Stomach smooth muscle (tissue), 2 donors: ENCODE measurements around the gene AGBL4.

ENCODE experiments used
- H3K27ac ChIP-seq: one replicate; pipeline ENCODE4 v1.7.0; 2013; ENCODE audit warnings: mild to moderate bottlenecking, low read length, inconsistent platforms
- H3K27me3 ChIP-seq, 2 donors: one replicate each; pipeline ENCODE4 v1.7.0; 2013; ENCODE audit warnings: low read length in 2 of 2; ENCODE audit not compliant: insufficient read depth in 2 of 2, control insufficient read depth in 1 of 2
- H3K36me3 ChIP-seq, 2 donors: one replicate each; pipeline ENCODE4 v1.7.0; 2013; ENCODE audit warnings: low read length in 2 of 2; ENCODE audit not compliant: control insufficient read depth in 2 of 2, insufficient read depth in 2 of 2
- H3K4me1 ChIP-seq: one replicate; pipeline ENCODE4 v1.7.0; 2013; ENCODE audit warnings: low read length; ENCODE audit not compliant: control insufficient read depth, insufficient read depth
- H3K4me3 ChIP-seq, 2 donors: one replicate each; pipeline ENCODE4 v1.7.0; 2013; ENCODE audit warnings: low read length in 2 of 2
- H3K9ac ChIP-seq, 2 donors: one replicate each; pipeline ENCODE4 v1.7.0; 2013; ENCODE audit warnings: low read length in 2 of 2, mild to moderate bottlenecking in 1 of 2
- H3K9me3 ChIP-seq, 2 donors: one replicate each; pipeline ENCODE4 v1.7.0; 2013; ENCODE audit warnings: low read length in 2 of 2; ENCODE audit not compliant: control insufficient read depth in 2 of 2
- donor health status: healthy.
- donor health status: Pancreatic carcinoma.

AGBL4 gene

GRCh38 chr1:48670234-48671020, 1353.3 kb downstream of the AGBL4 start:
- no peaks in the 10 kb centered on the region for H3K9me3 ChIP-seq
- no peak overlapping the region for H3K4me3 ChIP-seq
- H3K4me1 ChIP-seq, result no peaks in the 10 kb centered on the region
- H3K36me3 ChIP-seq, result no peaks in the 10 kb centered on the region
- H3K27ac ChIP-seq, result no peak overlapping the region
- no peaks in the 10 kb centered on the region for H3K27me3 ChIP-seq
- no peak overlapping the region for H3K9ac ChIP-seq

GRCh38 chr1:48668339-48668738, 1355.4 kb downstream of the AGBL4 start:
- no peaks in the 10 kb centered on the region for H3K4me1 ChIP-seq
- H3K36me3 ChIP-seq, result no peaks in the 10 kb centered on the region
- H3K4me3 ChIP-seq, result no peak overlapping the region
- H3K9ac ChIP-seq, result no peak overlapping the region
- H3K27me3 ChIP-seq, result no peaks in the 10 kb centered on the region
- H3K9me3 ChIP-seq, result no peaks in the 10 kb centered on the region
- no peak overlapping the region for H3K27ac ChIP-seq

- H3K27ac ChIP-seq, result no peak overlapping the region
- H3K9me3 ChIP-seq, result no peaks in the 10 kb centered on the region
- no peaks in the 10 kb centered on the region for H3K27me3 ChIP-seq
- no peak overlapping the region for H3K4me3 ChIP-seq
- H3K9ac ChIP-seq, result no peak overlapping the region
- no peaks in the 10 kb centered on the region for H3K36me3 ChIP-seq
- no peaks in the 10 kb centered on the region for H3K4me1 ChIP-seq
These were observed 1356.0 kb downstream of the AGBL4 start for GRCh38 chr1:48667782-48668181.

- Histone ChIP-seq H3K4me3 (no peak overlapping the region), H3K36me3 (no peaks in the 10 kb centered on the region), H3K27me3 (no peaks in the 10 kb centered on the region), H3K9ac (no peak overlapping the region), H3K4me1 (no peaks in the 10 kb centered on the region), H3K27ac (no peak overlapping the region), H3K9me3 (no peaks in the 10 kb centered on the region)
These were observed 1357.9 kb downstream of the AGBL4 start for GRCh38 chr1:48665708-48666407.

GRCh38 chr1:48661726-48662463, 1361.9 kb downstream of the AGBL4 start:
- Histone ChIP-seq H3K4me3 (no peak overlapping the region), H3K36me3 (no peaks in the 10 kb centered on the region), H3K27ac (no peak overlapping the region), H3K9ac (no peak overlapping the region), H3K9me3 (no peaks in the 10 kb centered on the region), H3K4me1 (no peaks in the 10 kb centered on the region), H3K27me3 (no peaks in the 10 kb centered on the region)

GRCh38 chr1:48659801-48660200, 1364.0 kb downstream of the AGBL4 start:
- no peaks in the 10 kb centered on the region for H3K9me3 ChIP-seq
- no peaks in the 10 kb centered on the region for H3K36me3 ChIP-seq
- H3K27ac ChIP-seq, result no peak overlapping the region
- no peak overlapping the region for H3K4me3 ChIP-seq
- no peak overlapping the region for H3K9ac ChIP-seq
- no peaks in the 10 kb centered on the region for H3K4me1 ChIP-seq
- no peaks in the 10 kb centered on the region for H3K27me3 ChIP-seq

GRCh38 chr1:48657413-48657812, 1366.3 kb downstream of the AGBL4 start:
- no peaks in the 10 kb centered on the region for H3K9me3 ChIP-seq
- H3K4me3 ChIP-seq, result no peak overlapping the region
- H3K9ac ChIP-seq, result no peak overlapping the region
- H3K27me3 ChIP-seq, result no peaks in the 10 kb centered on the region
- no peak overlapping the region for H3K27ac ChIP-seq
- H3K36me3 ChIP-seq, result no peaks in the 10 kb centered on the region
- no peaks in the 10 kb centered on the region for H3K4me1 ChIP-seq

- H3K9ac ChIP-seq, result no peak overlapping the region
- no peaks in the 10 kb centered on the region for H3K27me3 ChIP-seq
- no peaks in the 10 kb centered on the region for H3K36me3 ChIP-seq
- H3K27ac ChIP-seq, result no peak overlapping the region
- no peaks in the 10 kb centered on the region for H3K4me1 ChIP-seq
- no peaks in the 10 kb centered on the region for H3K9me3 ChIP-seq
- H3K4me3 ChIP-seq, result no peak overlapping the region
These were observed 1369.0 kb downstream of the AGBL4 start for GRCh38 chr1:48654606-48655210.

- Histone ChIP-seq H3K9me3 (no peaks in the 10 kb centered on the region), H3K27me3 (no peaks in the 10 kb centered on the region), H3K4me1 (no peaks in the 10 kb centered on the region), H3K36me3 (no peaks in the 10 kb centered on the region), H3K4me3 (no peak overlapping the region), H3K9ac (no peak overlapping the region), H3K27ac (no peak overlapping the region)
These were observed 1371.4 kb downstream of the AGBL4 start for GRCh38 chr1:48652334-48652733.

- H3K27ac ChIP-seq, result no peak overlapping the region
- H3K36me3 ChIP-seq, result no peaks in the 10 kb centered on the region
- no peak overlapping the region for H3K4me3 ChIP-seq
- H3K9ac ChIP-seq, result no peak overlapping the region
- H3K4me1 ChIP-seq, result no peaks in the 10 kb centered on the region
- H3K27me3 ChIP-seq, result peaks cover 0 to 2% of the 10 kb centered on the region in 2 donors
- no peaks in the 10 kb centered on the region for H3K9me3 ChIP-seq
These were observed 1373.9 kb downstream of the AGBL4 start for GRCh38 chr1:48649880-48650279.
